Chondrocyte (in vitro differentiated cells): ENCODE measurements around the gene TH. TPM values are rescaled to one million over a fixed set of nuclear protein-coding genes. Genes with fewer than 3 reads are reported as not detected.
A peak's percentile ranks its signal among the peaks of the same experiment; 100 is the strongest.

Experiments used
- DNase-seq: peaks from one replicate; pipeline ENCODE4 v3.0.0; 2021; ENCODE audit warnings: mixed read lengths, low spot score
- H3K27ac Mint-ChIP-seq: one replicate; pipeline ENCODE4 v1.8.0; 2021; ENCODE audit warnings: mild to moderate bottlenecking, moderate library complexity, mixed read lengths; ENCODE audit not compliant: unreplicated experiment
- H3K27me3 Mint-ChIP-seq: 2 replicates; pipeline ENCODE4 v1.8.0; 2021; ENCODE audit warnings: low read depth, mixed read lengths
- H3K36me3 Mint-ChIP-seq: 2 replicates; pipeline ENCODE4 v1.8.0; 2021; ENCODE audit warnings: low read depth, mixed read lengths
- H3K4me1 Mint-ChIP-seq: 2 replicates; pipeline ENCODE4 v1.8.0; 2021; ENCODE audit warnings: low read depth, mild to moderate bottlenecking, mixed read lengths
- H3K4me3 Mint-ChIP-seq: one replicate; pipeline ENCODE4 v1.8.0; 2021; ENCODE audit warnings: mild to moderate bottlenecking, moderate library complexity, mixed read lengths; ENCODE audit not compliant: unreplicated experiment
- H3K9me3 Mint-ChIP-seq: 2 replicates; pipeline ENCODE4 v1.8.0; 2021; ENCODE audit warnings: low read depth, mixed read lengths
- microRNA-seq: library from miRNA; unstranded; fragments of <30 nt; microRNA quantifications from one replicate; pipeline ENCODE4 v1.2.0, GENCODE V29; 2020; ENCODE audit warnings: borderline number of aligned reads
- total RNA-seq: library from RNA; stranded (reverse); gene quantifications from 3 replicates; pipeline ENCODE4 v1.2.1, GENCODE V29; 2021
- TF ChIP-seq, protein P1 (sequence below): fragments of 200-600 bp; sonication (generic); IDR thresholded peaks from 2 replicates; pipeline ENCODE4 v1.5.0; 2021; ENCODE audit warnings: antibody characterized with exemption, mild to moderate bottlenecking, moderate library complexity

Gene TH
- total RNA-seq, 1 donor from 2014 or later: not detected

DNA sequence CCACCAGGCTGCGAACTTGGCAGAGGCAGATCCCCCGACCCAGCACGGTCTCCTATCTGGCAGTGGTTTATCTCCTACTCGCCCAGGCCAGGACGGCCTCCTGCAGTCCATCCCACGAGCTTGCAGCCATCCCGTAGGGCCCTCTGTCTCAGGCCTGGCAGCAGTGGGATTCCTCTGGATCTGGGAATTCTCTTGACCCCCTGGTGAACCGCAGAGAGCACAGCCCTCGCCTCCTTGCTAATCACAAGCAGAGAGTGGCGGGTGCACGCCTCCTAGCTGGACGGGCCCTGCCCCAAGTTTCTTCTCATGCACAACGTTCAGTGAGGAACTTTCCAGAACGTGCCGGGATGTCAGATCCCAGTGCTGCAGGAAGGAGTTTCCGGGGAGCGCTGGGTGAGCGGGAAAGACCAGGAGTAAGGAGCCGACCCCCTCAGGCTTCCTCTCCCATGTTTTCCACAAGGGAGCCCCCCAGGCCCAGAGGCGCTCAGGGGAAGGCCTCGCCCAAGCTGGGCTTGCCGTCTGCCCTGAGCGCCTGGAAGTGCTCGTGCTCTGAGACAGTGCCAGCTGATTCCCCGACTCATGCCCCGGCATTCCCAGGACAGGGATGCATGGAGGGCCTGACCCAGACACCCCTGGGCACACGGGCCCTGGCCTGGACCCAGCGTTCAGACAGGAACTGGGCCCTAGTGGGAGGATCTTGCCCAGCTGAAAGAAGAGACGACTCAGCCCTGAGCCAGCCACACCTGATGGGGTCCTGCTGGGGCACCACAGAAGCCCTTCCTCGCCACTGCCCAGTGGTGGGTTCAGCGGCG is 57.0 kb downstream of the TH start:
- Mint-ChIP-seq H3K36me3 (peaks cover 7% of the 10 kb centered on the region), H3K27ac (no peak overlapping the region), H3K4me1 (peaks cover 11% of the 10 kb centered on the region), H3K4me3 (no peak overlapping the region), H3K27me3 (peaks cover 2% of the 10 kb centered on the region), H3K9me3 (peaks cover 14% of the 10 kb centered on the region)
- TF ChIP-seq, protein P1, sequence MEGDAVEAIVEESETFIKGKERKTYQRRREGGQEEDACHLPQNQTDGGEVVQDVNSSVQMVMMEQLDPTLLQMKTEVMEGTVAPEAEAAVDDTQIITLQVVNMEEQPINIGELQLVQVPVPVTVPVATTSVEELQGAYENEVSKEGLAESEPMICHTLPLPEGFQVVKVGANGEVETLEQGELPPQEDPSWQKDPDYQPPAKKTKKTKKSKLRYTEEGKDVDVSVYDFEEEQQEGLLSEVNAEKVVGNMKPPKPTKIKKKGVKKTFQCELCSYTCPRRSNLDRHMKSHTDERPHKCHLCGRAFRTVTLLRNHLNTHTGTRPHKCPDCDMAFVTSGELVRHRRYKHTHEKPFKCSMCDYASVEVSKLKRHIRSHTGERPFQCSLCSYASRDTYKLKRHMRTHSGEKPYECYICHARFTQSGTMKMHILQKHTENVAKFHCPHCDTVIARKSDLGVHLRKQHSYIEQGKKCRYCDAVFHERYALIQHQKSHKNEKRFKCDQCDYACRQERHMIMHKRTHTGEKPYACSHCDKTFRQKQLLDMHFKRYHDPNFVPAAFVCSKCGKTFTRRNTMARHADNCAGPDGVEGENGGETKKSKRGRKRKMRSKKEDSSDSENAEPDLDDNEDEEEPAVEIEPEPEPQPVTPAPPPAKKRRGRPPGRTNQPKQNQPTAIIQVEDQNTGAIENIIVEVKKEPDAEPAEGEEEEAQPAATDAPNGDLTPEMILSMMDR: no peak
- DNase-seq: peak; percentile 82

Small RNA genes within 50 kb of the gene (microRNA-seq; reads per million reads assigned to microRNA genes)
- gene MIR4686: not detected
- 197 reads per million, percentile 65 among the genes with 10 or more reads in this experiment for gene MIR483

Other genes starting within 250 kb of the TH start
- gene MRPL23, start 224.5 kb downstream of the TH start, total RNA-seq: 22.8 to 33.0 TPM (median 29.8 TPM) in 3 replicates
- gene H19, start 174.0 kb downstream of the TH start, total RNA-seq: 2,704 to 5,485 TPM (median 2,760 TPM) in 3 replicates
- gene IGF2, start 32.4 kb downstream of the TH start, total RNA-seq: 107 to 716 TPM (median 110 TPM) in 3 replicates
- not detected in 3 replicates for gene INS, start 10.6 kb downstream of the TH start, total RNA-seq
- gene ASCL2, start 98.8 kb upstream of the TH start, total RNA-seq: not detected in 3 replicates
- gene C11orf21, start 130.1 kb upstream of the TH start, total RNA-seq: not detected in 3 replicates
- gene TSPAN32, start 130.2 kb upstream of the TH start, total RNA-seq: not detected in 3 replicates
- gene CD81, start 205.5 kb upstream of the TH start, total RNA-seq: 403 to 442 TPM (median 441 TPM) in 3 replicates
- gene TSSC4, start 228.9 kb upstream of the TH start, total RNA-seq: 44.1 to 55.2 TPM (median 52.2 TPM) in 3 replicates